K562 (cell line): ENCODE results near the gene ROBO2. TPM values are rescaled to one million over a fixed set of nuclear protein-coding genes. Genes with fewer than 3 reads are reported as not detected.

Source experiments
- ATAC-seq: fragments of 200-7000 bp; cut with Tn5 transposase; 3 replicates; pipeline ENCODE4 v1.9.1; 2020; ENCODE audit warnings: moderate library complexity
- BruUV-seq: library from RNA; stranded (reverse); fragments of 400-500 nt; replicated peaks from 2 replicates; lab custom pipeline; 2021; lab: Mats Ljungman, UMichigan
- CTCF ChIA-PET: fragments of 300-600 bp; formaldehyde crosslinking; extraction: SDS; loops from one replicate; lab custom pipeline; 2021; ENCODE audit warnings: low intra/inter-chr PET ratio; lab: Yijun Ruan, JAX
- POLR2A ChIA-PET: fragments of 300-600, 350-650 bp; sonication (Branson Sonifier 250); formaldehyde crosslinking; extraction: SDS; loops from one replicate; lab custom pipeline; 2021; ENCODE audit warnings: antibody characterized with exemption, inconsistent platforms; lab: Yijun Ruan, JAX
- DNase-seq, 4 experiments: peaks; one replicate each; pipeline versions ENCODE4 v3.0.0 to v3.0.0-alpha.2; 2011 to 2018; ENCODE audit warnings: low spot score in 3 of 4, mixed read lengths in 3 of 4; ENCODE audit errors: extremely low read depth in 1 of 4
- FAIRE-seq: peaks from 2 replicates; lab custom pipeline; 2011; peaks lifted over from hg19 to GRCh38; lab: Jason Lieb, UNC
- H2AFZ ChIP-seq: 2 replicates; pipeline ENCODE4 v1.6.0; 2011; ENCODE audit warnings: low read depth, low read length, control low read depth, inconsistent platforms
- H3K27ac ChIP-seq: fragments of 200-600 bp; 3 replicates; pipeline ENCODE4 v1.8.0; 2011; ENCODE audit warnings: low read depth, mild to moderate bottlenecking, control low read depth, inconsistent platforms, low read length, moderate library complexity, mixed read lengths; ENCODE audit errors: extremely low read depth
- H3K27me3 ChIP-seq, 2 experiments: fragments of 300-600 bp in 1 of 2; 2 replicates in 1 of 2; 3 replicates in 1 of 2; pipeline versions ENCODE4 v1.6.0 to v1.8.0; 2011; ENCODE audit warnings: inconsistent platforms in 2 of 2, low read length in 2 of 2, mild to moderate bottlenecking in 1 of 2, mixed read lengths in 1 of 2, moderate library complexity in 1 of 2; ENCODE audit not compliant: control insufficient read depth in 2 of 2, insufficient read depth in 2 of 2
- H3K36me3 ChIP-seq: fragments of 300-600 bp; 3 replicates; pipeline ENCODE4 v1.8.0; 2011; ENCODE audit warnings: mild to moderate bottlenecking, low read length, inconsistent platforms; ENCODE audit not compliant: control insufficient read depth, insufficient read depth
- H3K4me1 ChIP-seq, 2 experiments: fragments of 200-600 bp in 1 of 2; replicated peaks in 1 of 2; 2 replicates in 1 of 2; 3 replicates in 1 of 2; pipeline versions ENCODE4 v1.5.1 to v1.8.0; 2011; ENCODE audit warnings: inconsistent platforms in 2 of 2, low read length in 2 of 2, mild to moderate bottlenecking in 1 of 2, mixed read lengths in 1 of 2, moderate library complexity in 1 of 2; ENCODE audit not compliant: control insufficient read depth in 2 of 2, insufficient read depth in 2 of 2
- H3K4me2 ChIP-seq: 2 replicates; pipeline ENCODE4 v1.6.1; 2011; ENCODE audit warnings: low read length, control low read depth, inconsistent platforms, mixed read lengths; ENCODE audit not compliant: insufficient read depth
- H3K4me3 ChIP-seq: fragments of 200-600 bp; sonication (generic), shearing (Covaris generic); 2 replicates; pipeline ENCODE4 v1.5.1; 2016; ENCODE audit warnings: control low read depth, inconsistent platforms
- H3K79me2 ChIP-seq: fragments of 200-600 bp; 3 replicates; pipeline ENCODE4 v1.8.0; 2011; ENCODE audit warnings: low read length, inconsistent platforms; ENCODE audit not compliant: control insufficient read depth, insufficient read depth
- H3K9ac ChIP-seq, 2 experiments: 2 replicates each; pipeline versions ENCODE4 v1.6.0 to v1.6.1; 2011; ENCODE audit warnings: low read depth in 2 of 2, low read length in 2 of 2, control low read depth in 1 of 2, inconsistent platforms in 1 of 2, mild to moderate bottlenecking in 1 of 2, mixed read lengths in 1 of 2; ENCODE audit not compliant: insufficient read depth in 1 of 2
- H3K9me1 ChIP-seq: one replicate; pipeline ENCODE4 v1.6.0; 2011; ENCODE audit warnings: inconsistent platforms, mild to moderate bottlenecking, low read length, moderate library complexity; ENCODE audit not compliant: control insufficient read depth, insufficient read depth
- H3K9me3 ChIP-seq: replicated peaks from 2 replicates; pipeline ENCODE4 v1.5.1; 2011; ENCODE audit warnings: low read depth, low read length, inconsistent platforms; ENCODE audit not compliant: control insufficient read depth, insufficient read depth
- H4K20me1 ChIP-seq: replicated peaks from 2 replicates; pipeline ENCODE4 v1.6.1; 2011; ENCODE audit warnings: low read length, inconsistent platforms, mixed read lengths; ENCODE audit not compliant: control insufficient read depth, insufficient read depth
- CTCF ChIP-seq, 3 experiments: IDR thresholded peaks in 2 of 3; conservative IDR thresholded peaks in 1 of 3; 2 replicates each; pipeline ENCODE4 v1.5.1; 2011 to 2012; ENCODE audit warnings: low read length in 3 of 3, mild to moderate bottlenecking in 3 of 3, control low read depth in 2 of 3, improper control_type of control experiment in 1 of 3, inconsistent platforms in 1 of 3, low read depth in 1 of 3, mixed read lengths in 1 of 3, moderate library complexity in 1 of 3; ENCODE audit not compliant: insufficient read depth in 2 of 3
- ELK3 ChIP-seq: fragments of 450-650 bp; formaldehyde crosslinking; IDR thresholded peaks from 2 replicates; pipeline ENCODE4 v1.4.0; 2020; ENCODE audit warnings: mild to moderate bottlenecking
- KLF16 ChIP-seq: IDR thresholded peaks from 2 replicates; pipeline ENCODE4 v1.6.1; 2016; ENCODE audit warnings: antibody characterized with exemption
- MCM7 ChIP-seq, 2 experiments: fragments of 450-650 bp; IDR thresholded peaks; 2 replicates each; pipeline ENCODE4 v1.6.1; 2016 to 2018
- PHF21A ChIP-seq: fragments of 450-650 bp; IDR thresholded peaks from 2 replicates; pipeline ENCODE4 v1.6.1; 2017; ENCODE audit warnings: low read depth, borderline replicate concordance
- PHTF2 ChIP-seq: fragments of 250-450 bp; sonication (Bioruptor Pico); IDR thresholded peaks from 2 replicates; pipeline ENCODE4 v1.5.0; 2021; ENCODE audit warnings: mild to moderate bottlenecking
- POLR2G ChIP-seq: fragments of 200-400 bp; formaldehyde crosslinking; IDR thresholded peaks from 2 replicates; pipeline ENCODE4 v1.6.1; 2017; ENCODE audit warnings: low read depth, mild to moderate bottlenecking, antibody characterized with exemption, low read length, moderate library complexity
- RFX5 ChIP-seq: IDR thresholded peaks from 2 replicates; pipeline ENCODE4 v1.6.1; 2011; ENCODE audit warnings: low read depth, mild to moderate bottlenecking, improper control_type of control experiment, low read length
- SREBF2 ChIP-seq: sonication (generic); formaldehyde crosslinking; IDR thresholded peaks from 2 replicates; pipeline ENCODE4 v1.4.0; 2020; ENCODE audit warnings: mild to moderate bottlenecking, missing genetic modification reagents
- TCF7 ChIP-seq: sonication (generic); IDR thresholded peaks from 2 replicates; pipeline ENCODE4 v1.6.1; 2016; ENCODE audit warnings: antibody characterized with exemption, borderline replicate concordance
- ZFX ChIP-seq: sonication (generic); formaldehyde crosslinking; IDR thresholded peaks from 2 replicates; pipeline ENCODE4 v1.8.0; 2022; ENCODE audit warnings: mild to moderate bottlenecking, missing genetic modification reagents, moderate library complexity
- ZNF408 ChIP-seq: fragments of 250-450 bp; sonication (Bioruptor Pico); IDR thresholded peaks from 2 replicates; pipeline ENCODE4 v1.4.0; 2020; ENCODE audit warnings: low read depth, mild to moderate bottlenecking, moderate library complexity
- WGBS: fragments of 100-300 bp; shearing (Covaris generic); methylation state at CpG from one replicate; pipeline ENCODE4 v1.1.6; 2016; ENCODE audit warnings: low coverage, mixed read lengths; ENCODE audit not compliant: insufficient coverage; ENCODE audit errors: missing lambda C conversion rate; 5-methylcytosine and 5-hydroxymethylcytosine counted together
- in situ Hi-C: fragments of 300-500 bp; cut with MboI; formaldehyde crosslinking; loops from 4 replicates; pipeline ENCODE4 v1.15.0; 2018; ENCODE audit warnings: inconsistent platforms, mixed read lengths
- intact Hi-C: fragments of 100-400 bp; cut with micrococcal nuclease; formaldehyde crosslinking; loops from 2 replicates; pipeline ENCODE4 v1.14.2; 2022
- polyA plus RNA-seq, 8 experiments: library from polyadenylated mRNA; depleted of rRNA in 4 of 8; stranded (reverse) in 5 of 8; unstranded in 3 of 8; fragments of >200 nt; fragmentation: Nextera tagmentation in 2 of 8; fragmentation: Illumina TruSeq in 1 of 8; extraction: Ambion mirVana in 2 of 8; extraction: Trizol in 1 of 8; gene quantifications; 2 replicates each; pipeline versions ENCODE4 v1.2.1 to v1.2.3, GENCODE V29; 2011 to 2014; ENCODE audit warnings: inconsistent platforms in 1 of 8, missing spikeins in 1 of 8
- total RNA-seq, 7 experiments: library from RNA; depleted of rRNA in 6 of 7; stranded (reverse); fragments of >200 nt in 6 of 7; fragmentation: Illumina TruSeq in 2 of 7; extraction: Trizol in 2 of 7; gene quantifications; 2 replicates each; pipeline versions ENCODE4 v1.2.1 to v1.2.3, GENCODE V29; 2011 to 2021; ENCODE audit warnings: low replicate concordance in 1 of 7
- TF ChIP-seq, protein P1 (sequence below): sonication (generic); formaldehyde crosslinking; IDR thresholded peaks from 2 replicates; pipeline ENCODE4 v1.8.1; 2023; ENCODE audit warnings: missing genetic modification reagents, mild to moderate bottlenecking, borderline replicate concordance
- TF ChIP-seq, protein P2 (sequence below): sonication (generic); formaldehyde crosslinking; IDR thresholded peaks from 2 replicates; pipeline ENCODE4 v1.8.0; 2023; ENCODE audit warnings: mild to moderate bottlenecking, missing genetic modification reagents

ROBO2 gene
- total and polyA plus RNA-seq, 9 of the 15 experiments (the other 6 are each of a cell fraction or from before 2014, with no cell fraction given), result 0.84 to 3.0 (median 1.7) TPM

DNA sequence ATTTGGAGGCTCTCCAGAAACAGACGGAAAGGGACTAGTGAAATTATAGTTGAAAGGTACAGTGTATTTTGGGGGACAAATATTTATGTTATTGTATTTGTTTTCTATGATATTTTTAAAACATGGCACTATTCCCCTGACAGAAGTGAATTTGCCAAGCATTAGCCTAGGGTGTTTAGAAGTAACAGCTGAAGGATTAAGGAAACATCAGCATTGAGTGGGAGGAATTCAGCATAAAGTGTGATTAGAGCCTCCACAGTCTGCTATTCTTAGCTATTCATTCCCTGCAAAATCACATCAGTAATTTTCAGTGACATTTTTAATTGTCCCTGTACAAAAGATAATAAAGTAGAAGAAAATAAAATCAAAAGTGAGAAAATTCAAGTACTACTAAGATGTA is 231.4 kb downstream of the ROBO2 start:
- Histone ChIP-seq H3K9me3 (no peaks in the 10 kb centered on the region), H3K79me2 (no peaks in the 10 kb centered on the region), H3K9me1 (no peaks in the 10 kb centered on the region), H3K36me3 (no peaks in the 10 kb centered on the region), H3K27ac (no peak overlapping the region), H3K4me2 (no peak overlapping the region), H2AFZ (no peak overlapping the region), H3K4me1 (no peaks in the 10 kb centered on the region; a peak in 1 of 5 replicates), H3K4me3 (no peak overlapping the region), H3K9ac (no peak overlapping the region), H3K27me3 (no peaks in the 10 kb centered on the region), H4K20me1 (no peaks in the 10 kb centered on the region)
- ChIA-PET CTCF (no interaction called here), POLR2A (no interaction called here)
- ATAC-seq, result no peak
- intact Hi-C loops (no loop called here), in situ Hi-C loops (no loop called here)
- no peak for DNase-seq
- FAIRE-seq, result no peak
- BruUV-seq, result no TSS peak
- WGBS, result 18% methylated on average over 1 of the region's 1 CpG
- TF ChIP-seq, protein P1, sequence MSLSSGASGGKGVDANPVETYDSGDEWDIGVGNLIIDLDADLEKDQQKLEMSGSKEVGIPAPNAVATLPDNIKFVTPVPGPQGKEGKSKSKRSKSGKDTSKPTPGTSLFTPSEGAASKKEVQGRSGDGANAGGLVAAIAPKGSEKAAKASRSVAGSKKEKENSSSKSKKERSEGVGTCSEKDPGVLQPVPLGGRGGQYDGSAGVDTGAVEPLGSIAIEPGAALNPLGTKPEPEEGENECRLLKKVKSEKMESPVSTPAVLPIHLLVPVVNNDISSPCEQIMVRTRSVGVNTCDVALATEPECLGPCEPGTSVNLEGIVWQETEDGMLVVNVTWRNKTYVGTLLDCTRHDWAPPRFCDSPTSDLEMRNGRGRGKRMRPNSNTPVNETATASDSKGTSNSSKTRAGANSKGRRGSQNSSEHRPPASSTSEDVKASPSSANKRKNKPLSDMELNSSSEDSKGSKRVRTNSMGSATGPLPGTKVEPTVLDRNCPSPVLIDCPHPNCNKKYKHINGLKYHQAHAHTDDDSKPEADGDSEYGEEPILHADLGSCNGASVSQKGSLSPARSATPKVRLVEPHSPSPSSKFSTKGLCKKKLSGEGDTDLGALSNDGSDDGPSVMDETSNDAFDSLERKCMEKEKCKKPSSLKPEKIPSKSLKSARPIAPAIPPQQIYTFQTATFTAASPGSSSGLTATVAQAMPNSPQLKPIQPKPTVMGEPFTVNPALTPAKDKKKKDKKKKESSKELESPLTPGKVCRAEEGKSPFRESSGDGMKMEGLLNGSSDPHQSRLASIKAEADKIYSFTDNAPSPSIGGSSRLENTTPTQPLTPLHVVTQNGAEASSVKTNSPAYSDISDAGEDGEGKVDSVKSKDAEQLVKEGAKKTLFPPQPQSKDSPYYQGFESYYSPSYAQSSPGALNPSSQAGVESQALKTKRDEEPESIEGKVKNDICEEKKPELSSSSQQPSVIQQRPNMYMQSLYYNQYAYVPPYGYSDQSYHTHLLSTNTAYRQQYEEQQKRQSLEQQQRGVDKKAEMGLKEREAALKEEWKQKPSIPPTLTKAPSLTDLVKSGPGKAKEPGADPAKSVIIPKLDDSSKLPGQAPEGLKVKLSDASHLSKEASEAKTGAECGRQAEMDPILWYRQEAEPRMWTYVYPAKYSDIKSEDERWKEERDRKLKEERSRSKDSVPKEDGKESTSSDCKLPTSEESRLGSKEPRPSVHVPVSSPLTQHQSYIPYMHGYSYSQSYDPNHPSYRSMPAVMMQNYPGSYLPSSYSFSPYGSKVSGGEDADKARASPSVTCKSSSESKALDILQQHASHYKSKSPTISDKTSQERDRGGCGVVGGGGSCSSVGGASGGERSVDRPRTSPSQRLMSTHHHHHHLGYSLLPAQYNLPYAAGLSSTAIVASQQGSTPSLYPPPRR (CRISPR knock-in tag), result no peak
- no peak for TF ChIP-seq ELK3
- no peak for TF ChIP-seq RFX5
- TF ChIP-seq CTCF (IDR thresholded peaks at IDR 0.05 in 2 of 3, conservative IDR thresholded peaks at IDR 0.05 in 1 of 3; ENCODE audit: insufficient read depth in 2 of 3, low read depth in 1 of 3, low read length in 3 of 3), result no peak
- TF ChIP-seq ZFX (CRISPR knock-in tag), result no peak
- TF ChIP-seq SREBF2, result no peak
- TF ChIP-seq POLR2G, result no peak
- TF ChIP-seq MCM7 (IDR thresholded peaks at IDR 0.05), result no peak
- TF ChIP-seq TCF7, result no peak
- TF ChIP-seq KLF16, result no peak
- TF ChIP-seq, protein P2, sequence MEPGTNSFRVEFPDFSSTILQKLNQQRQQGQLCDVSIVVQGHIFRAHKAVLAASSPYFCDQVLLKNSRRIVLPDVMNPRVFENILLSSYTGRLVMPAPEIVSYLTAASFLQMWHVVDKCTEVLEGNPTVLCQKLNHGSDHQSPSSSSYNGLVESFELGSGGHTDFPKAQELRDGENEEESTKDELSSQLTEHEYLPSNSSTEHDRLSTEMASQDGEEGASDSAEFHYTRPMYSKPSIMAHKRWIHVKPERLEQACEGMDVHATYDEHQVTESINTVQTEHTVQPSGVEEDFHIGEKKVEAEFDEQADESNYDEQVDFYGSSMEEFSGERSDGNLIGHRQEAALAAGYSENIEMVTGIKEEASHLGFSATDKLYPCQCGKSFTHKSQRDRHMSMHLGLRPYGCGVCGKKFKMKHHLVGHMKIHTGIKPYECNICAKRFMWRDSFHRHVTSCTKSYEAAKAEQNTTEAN, result no peak
- no peak for TF ChIP-seq PHF21A
- no peak for TF ChIP-seq PHTF2 (CRISPR knock-in tag)
- TF ChIP-seq ZNF408 (CRISPR knock-in tag), result no peak
